Measurements from ENCODE around the gene BDKRB2. TPM values are rescaled to one million over a fixed set of nuclear protein-coding genes. Genes with fewer than 3 reads are reported as not detected.

Gene BDKRB2
- total RNA-seq, result 10.5 and 20.1 TPM in 2 replicates

DNA sequence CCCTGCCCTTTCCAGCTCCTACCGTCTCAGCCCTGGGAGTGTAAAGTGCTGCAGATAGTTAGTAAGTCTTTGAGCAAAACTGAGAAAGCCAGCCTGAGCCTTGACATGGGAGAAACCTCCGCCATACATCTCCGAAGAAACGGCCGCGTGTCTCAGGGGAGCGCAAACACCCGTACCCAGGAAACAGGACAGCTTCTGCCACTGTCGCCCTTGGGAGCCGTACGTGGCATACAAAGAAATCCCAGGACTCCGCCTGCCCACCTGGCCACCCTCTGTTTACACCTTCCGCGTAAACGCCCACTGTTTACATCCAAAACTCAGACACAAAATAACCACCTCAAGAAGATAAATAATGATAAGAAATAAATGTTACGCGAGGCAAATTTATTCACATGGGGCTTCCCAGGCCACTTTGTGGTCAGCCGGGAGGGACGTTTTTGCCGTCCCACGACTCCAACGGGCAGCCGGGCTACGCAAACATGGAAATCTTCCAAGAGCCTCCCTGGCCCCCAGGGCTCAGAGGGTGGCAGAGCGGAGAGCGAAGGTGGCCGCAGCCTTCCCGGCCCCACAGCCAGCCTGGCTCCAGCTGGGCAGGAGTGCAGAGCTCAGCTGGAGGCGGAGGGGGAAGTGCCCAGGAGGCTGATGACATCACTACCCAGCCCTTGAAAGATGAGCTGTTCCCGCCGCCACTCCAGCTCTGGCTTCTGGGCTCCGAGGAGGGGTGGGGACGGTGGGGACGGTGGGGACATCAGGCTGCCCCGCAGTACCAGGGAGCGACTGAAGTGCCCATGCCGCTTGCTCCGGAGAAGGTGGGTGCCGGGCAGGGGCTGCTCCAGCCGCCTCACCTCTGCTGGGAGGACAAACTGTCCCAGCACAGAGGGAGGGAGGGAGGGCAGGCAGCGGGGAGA lies at the start of gene BDKRB2:
TSS of gene BDKRB2 (plus strand) at position 689 of the 908 bp plus-strand sequence. CDS start 32,269 bp downstream, outside the sequence.

DNA sequence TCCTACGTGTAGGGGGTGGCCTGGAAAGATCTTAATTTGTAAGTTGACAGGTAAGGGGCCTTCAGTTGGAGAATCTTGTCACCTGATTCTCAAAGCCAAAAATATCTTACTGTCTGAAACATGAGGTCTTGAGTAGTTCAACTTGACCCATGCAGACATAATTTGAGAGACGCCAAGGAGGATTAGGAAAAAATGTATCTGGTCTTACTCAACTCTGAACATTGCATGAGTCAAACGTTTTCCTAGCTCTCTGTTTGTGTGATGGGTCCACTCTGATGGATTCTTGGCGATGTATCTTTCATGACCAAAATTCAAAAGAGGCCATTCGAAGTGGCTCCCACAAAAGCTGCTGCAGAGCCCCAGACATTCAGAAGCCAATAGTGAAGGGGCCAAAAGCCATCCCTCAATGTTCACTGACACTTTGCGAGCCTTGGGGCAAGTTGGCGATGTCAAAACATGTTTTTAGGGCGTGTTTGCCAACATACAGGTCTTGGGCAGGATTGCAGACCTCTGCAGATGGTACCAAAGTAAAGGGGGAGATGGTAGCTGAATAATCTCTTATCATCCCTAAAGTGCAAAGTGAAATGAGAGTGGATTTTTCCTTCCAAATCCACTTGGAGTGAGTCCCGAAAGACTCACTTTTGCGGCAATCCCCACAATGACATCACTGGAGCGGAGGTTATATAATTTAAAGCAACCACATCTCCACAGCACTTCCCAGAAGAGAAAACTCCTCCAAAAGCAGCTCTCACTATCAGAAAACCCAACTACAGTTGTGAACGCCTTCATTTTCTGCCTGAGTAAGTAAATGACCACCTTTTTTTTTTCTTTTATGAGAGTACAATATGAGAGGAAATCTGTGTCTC lies 51.1 kb downstream of the BDKRB2 start, which contains the start of gene BDKRB1:
TSS of gene BDKRB1 (plus strand) at position 710 of the 866 bp plus-strand sequence. CDS start 7,473 bp downstream, outside the sequence.

Other genes with a start within 250 kb of the BDKRB2 start
- gene C14orf132, start 165.5 kb upstream of the BDKRB2 start, total RNA-seq, result 0.57 and 1.1 TPM in 2 replicates
- gene BDKRB1, start 51.4 kb downstream of the BDKRB2 start, total RNA-seq, result 6.2 and 8.7 TPM in 2 replicates
- 7.9 and 9.1 TPM in 2 replicates for gene ATG2B, start 158.5 kb downstream of the BDKRB2 start, total RNA-seq
- gene GSKIP, start 158.7 kb downstream of the BDKRB2 start, total RNA-seq, result 31.0 and 31.1 TPM in 2 replicates
- 0.47 and 0.91 TPM in 2 replicates for gene AK7, start 187.3 kb downstream of the BDKRB2 start, total RNA-seq

All from hair follicular keratinocyte (primary cell).